ENCODE data around the gene AJUBA. TPM values are rescaled to one million over a fixed set of nuclear protein-coding genes. Genes with fewer than 3 reads are reported as not detected.
"Not testable (repeated sequence)": the region's sequence is repeated elsewhere in the genome, so short reads cannot be mapped to it uniquely, and the experiment has no call there.

The AJUBA gene
- total and polyA plus RNA-seq, 4 donors = 7.2 to 34.2 (median 28.8) TPM

DNA sequence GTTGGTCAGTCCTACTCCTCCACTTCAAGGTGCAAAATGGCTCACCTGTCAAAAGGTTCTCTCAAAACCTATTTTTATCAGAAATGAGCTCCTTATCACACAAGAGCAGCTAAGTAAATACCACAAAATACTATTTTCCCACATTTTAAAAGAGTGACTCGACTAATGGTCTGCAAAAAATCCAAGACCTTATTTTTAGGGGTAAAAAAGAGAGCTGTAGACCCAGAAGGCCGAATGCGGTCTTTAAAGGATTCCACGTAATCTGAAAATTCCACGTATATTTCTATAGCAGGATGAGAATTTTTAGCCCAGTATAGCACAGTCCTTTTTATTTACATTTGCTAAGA, 23.8 kb upstream of the AJUBA start:
- WGBS, 2 donors = 43 to 45% methylated on average over 5 of the region's 5 CpGs
- no peak for ATAC-seq (ENCODE audit: insufficient read depth, low FRiP score)
- peak overlapping the region; percentile 96 to 98 for H3K9ac ChIP-seq (ENCODE audit: insufficient read depth in 1 of 2, low read length in 2 of 2)

DNA sequence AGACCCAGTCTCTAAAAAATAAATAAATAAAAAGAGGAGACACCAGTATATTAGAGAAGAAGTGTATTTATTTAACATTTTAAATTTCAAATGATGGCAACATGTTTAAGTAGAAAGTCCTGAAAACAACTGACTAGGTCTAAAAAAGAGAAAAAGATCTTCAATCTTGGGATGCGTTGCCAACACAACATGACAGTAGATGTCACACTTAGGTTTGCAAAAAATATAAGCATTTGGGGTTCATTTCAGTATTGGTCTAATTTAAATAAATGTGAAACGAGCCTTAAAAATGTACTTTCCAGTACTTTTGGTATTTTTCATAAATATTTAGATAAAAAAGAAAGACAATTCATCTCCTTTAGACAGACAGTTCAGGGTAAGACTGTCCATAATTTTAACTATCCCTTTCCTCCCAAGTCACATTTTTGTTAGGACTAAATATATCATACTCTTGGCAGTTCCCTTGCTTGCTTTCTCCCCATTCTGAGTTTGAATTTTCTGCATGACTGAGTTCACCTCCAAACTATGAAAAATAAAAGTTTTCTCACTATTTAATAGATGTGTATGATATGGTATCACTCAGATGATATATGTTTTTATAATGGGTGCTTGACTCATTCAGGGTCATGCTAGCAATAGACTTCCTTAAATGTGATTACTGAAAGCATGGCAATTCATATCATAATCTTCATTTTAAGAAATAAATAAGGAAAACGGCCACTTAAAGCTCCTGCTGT, 23.3 kb upstream of the AJUBA start:
- DNase-seq (no peak), ATAC-seq (ENCODE audit: insufficient read depth, low FRiP score) (no peak)
- no peak overlapping the region for H3K27ac ChIP-seq (ENCODE audit: low read depth in 1 of 2, low read length in 1 of 2)
- H3K27me3 ChIP-seq (ENCODE audit: control insufficient read depth in 3 of 3, insufficient read depth in 3 of 3, low read length in 2 of 3) = no peaks in the 10 kb centered on the region
- WGBS, 2 donors = 71% methylated on average over 3 of the region's 3 CpGs
- no peak overlapping the region for H3K4me3 ChIP-seq
- no peak overlapping the region for H3K9ac ChIP-seq (ENCODE audit: insufficient read depth in 1 of 2, low read length in 2 of 2)
- no peak for TF ChIP-seq CTCF (IDR thresholded peaks at IDR 0.05; ENCODE audit: control extremely low read depth, extremely low read depth)
- peaks cover 0 to 3% (median 0%) of the 10 kb centered on the region in 4 donors for H3K36me3 ChIP-seq (ENCODE audit: control insufficient read depth in 4 of 4, insufficient read depth in 4 of 4, low read length in 4 of 4)
- H3K4me1 ChIP-seq (ENCODE audit: control insufficient read depth in 5 of 5, insufficient read depth in 5 of 5, low read length in 5 of 5) = peaks cover 0 to 33% (median 4%) of the 10 kb centered on the region in 5 donors
- H3K9me3 ChIP-seq (ENCODE audit: control insufficient read depth in 4 of 4, insufficient read depth in 3 of 4, low read length in 3 of 4) = no peaks in the 10 kb centered on the region

More for the DNA sequence above, 23.8 kb upstream of the AJUBA start:
- Histone ChIP-seq H3K4me3 (no peak overlapping the region), H3K27me3 (ENCODE audit: control insufficient read depth in 3 of 3, insufficient read depth in 3 of 3, low read length in 2 of 3) (no peaks in the 10 kb centered on the region), H3K4me1 (ENCODE audit: control insufficient read depth in 5 of 5, insufficient read depth in 5 of 5, low read length in 5 of 5) (peaks cover 0 to 33% (median 4%) of the 10 kb centered on the region in 5 donors), H3K27ac (ENCODE audit: low read depth in 1 of 2, low read length in 1 of 2) (peak overlapping the region in 1 of 2 donors; percentile 84), H3K36me3 (ENCODE audit: control insufficient read depth in 4 of 4, insufficient read depth in 4 of 4, low read length in 4 of 4) (peaks cover 0 to 3% (median 0%) of the 10 kb centered on the region in 4 donors), H3K9me3 (ENCODE audit: control insufficient read depth in 4 of 4, insufficient read depth in 3 of 4, low read length in 3 of 4) (no peaks in the 10 kb centered on the region)
- no peak for TF ChIP-seq CTCF (IDR thresholded peaks at IDR 0.05; ENCODE audit: control extremely low read depth, extremely low read depth)
- peak in 1 of 3 donors; percentile 22 for DNase-seq

DNA sequence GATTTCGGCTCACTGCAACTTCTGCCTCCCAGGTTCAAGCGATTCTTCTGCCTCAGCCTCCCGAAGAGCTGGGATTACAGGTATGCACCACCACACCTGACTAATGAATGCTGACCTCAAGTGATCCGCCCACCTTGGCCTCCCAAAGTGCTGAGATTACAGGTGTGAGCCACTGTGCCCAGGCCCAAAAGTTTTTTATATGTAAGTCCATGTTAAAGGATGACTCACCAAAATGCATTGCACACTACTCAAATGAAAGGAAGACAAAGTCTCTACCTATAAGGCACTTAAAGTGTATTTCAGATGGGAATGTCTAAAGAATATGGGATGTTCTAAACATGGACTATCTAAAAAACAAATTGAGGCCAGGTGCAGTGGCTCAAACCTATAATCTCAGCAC, 21.9 kb upstream of the AJUBA start:
- not testable (repeated sequence) for H3K9me3 ChIP-seq (ENCODE audit: control insufficient read depth in 4 of 4, insufficient read depth in 3 of 4, low read length in 3 of 4); H3K27ac ChIP-seq (ENCODE audit: low read depth in 1 of 2, low read length in 1 of 2); H3K27me3 ChIP-seq (ENCODE audit: control insufficient read depth in 3 of 3, insufficient read depth in 3 of 3, low read length in 2 of 3); H3K36me3 ChIP-seq (ENCODE audit: control insufficient read depth in 4 of 4, insufficient read depth in 4 of 4, low read length in 4 of 4); H3K4me3 ChIP-seq; ATAC-seq (ENCODE audit: insufficient read depth, low FRiP score); H3K9ac ChIP-seq (ENCODE audit: insufficient read depth in 1 of 2, low read length in 2 of 2); DNase-seq
- WGBS, 2 donors = 94 to 98% methylated on average over 4 of the region's 4 CpGs
- H3K4me1 ChIP-seq (ENCODE audit: control insufficient read depth in 5 of 5, insufficient read depth in 5 of 5, low read length in 5 of 5) = peaks cover 0 to 29% (median 2%) of the 10 kb centered on the region in 5 donors

- no peaks in the 10 kb centered on the region for H3K27me3 ChIP-seq (ENCODE audit: control insufficient read depth in 3 of 3, insufficient read depth in 3 of 3, low read length in 2 of 3)
- 97% methylated on average over 3 of the region's 3 CpGs for WGBS, 2 donors
- DNase-seq (no peak), ATAC-seq (ENCODE audit: insufficient read depth, low FRiP score) (no peak)
- peaks cover 0 to 9% (median 4%) of the 10 kb centered on the region in 4 donors for H3K36me3 ChIP-seq (ENCODE audit: control insufficient read depth in 4 of 4, insufficient read depth in 4 of 4, low read length in 4 of 4)
- no peak overlapping the region for H3K4me3 ChIP-seq
- peaks cover 0 to 18% (median 2%) of the 10 kb centered on the region in 5 donors for H3K4me1 ChIP-seq (ENCODE audit: control insufficient read depth in 5 of 5, insufficient read depth in 5 of 5, low read length in 5 of 5)
- TF ChIP-seq CTCF (IDR thresholded peaks at IDR 0.05; ENCODE audit: control extremely low read depth, extremely low read depth) = no peak
- H3K9ac ChIP-seq (ENCODE audit: insufficient read depth in 1 of 2, low read length in 2 of 2) = no peak overlapping the region
- H3K9me3 ChIP-seq (ENCODE audit: control insufficient read depth in 4 of 4, insufficient read depth in 3 of 4, low read length in 3 of 4) = no peaks in the 10 kb centered on the region
- no peak overlapping the region for H3K27ac ChIP-seq (ENCODE audit: low read depth in 1 of 2, low read length in 1 of 2)
Observed at GRCh38 chr14:23002592-23002991, 20.2 kb upstream of the AJUBA start.

All from lung (tissue), 12 donors.